Omental fat pad (tissue), 4 donors: Measurements from ENCODE around the gene CAMK2A. TPM values are rescaled to one million over a fixed set of nuclear protein-coding genes. Genes with fewer than 3 reads are reported as not detected.

Experiments
- ATAC-seq: fragments of 150-250 bp; one replicate; pipeline ENCODE4 v1.9.1; 2016; ENCODE audit warnings: mild to moderate bottlenecking, moderate library complexity; ENCODE audit not compliant: low FRiP score
- DNase-seq: peaks from one replicate; pipeline ENCODE4 v3.0.0-alpha.2; 2019; ENCODE audit warnings: low spot score
- total RNA-seq, 4 donors: library from RNA; depleted of rRNA; stranded (reverse); fragments of >200 nt; gene quantifications; one replicate each; pipeline ENCODE4 v1.1.0, GENCODE V29; 2016
- TF ChIP-seq, protein P1 (sequence below), 3 donors: fragments of 450-650 bp; IDR thresholded peaks; one replicate each; pipeline ENCODE4 v1.5.1; 2016 to 2017; ENCODE audit warnings: antibody characterized with exemption in 3 of 3, mild to moderate bottlenecking in 3 of 3, moderate library complexity in 2 of 3

Gene CAMK2A
- total RNA-seq, 4 donors from 2014 or later = 0.28 to 2.9 TPM; not detected in 2

DNA sequence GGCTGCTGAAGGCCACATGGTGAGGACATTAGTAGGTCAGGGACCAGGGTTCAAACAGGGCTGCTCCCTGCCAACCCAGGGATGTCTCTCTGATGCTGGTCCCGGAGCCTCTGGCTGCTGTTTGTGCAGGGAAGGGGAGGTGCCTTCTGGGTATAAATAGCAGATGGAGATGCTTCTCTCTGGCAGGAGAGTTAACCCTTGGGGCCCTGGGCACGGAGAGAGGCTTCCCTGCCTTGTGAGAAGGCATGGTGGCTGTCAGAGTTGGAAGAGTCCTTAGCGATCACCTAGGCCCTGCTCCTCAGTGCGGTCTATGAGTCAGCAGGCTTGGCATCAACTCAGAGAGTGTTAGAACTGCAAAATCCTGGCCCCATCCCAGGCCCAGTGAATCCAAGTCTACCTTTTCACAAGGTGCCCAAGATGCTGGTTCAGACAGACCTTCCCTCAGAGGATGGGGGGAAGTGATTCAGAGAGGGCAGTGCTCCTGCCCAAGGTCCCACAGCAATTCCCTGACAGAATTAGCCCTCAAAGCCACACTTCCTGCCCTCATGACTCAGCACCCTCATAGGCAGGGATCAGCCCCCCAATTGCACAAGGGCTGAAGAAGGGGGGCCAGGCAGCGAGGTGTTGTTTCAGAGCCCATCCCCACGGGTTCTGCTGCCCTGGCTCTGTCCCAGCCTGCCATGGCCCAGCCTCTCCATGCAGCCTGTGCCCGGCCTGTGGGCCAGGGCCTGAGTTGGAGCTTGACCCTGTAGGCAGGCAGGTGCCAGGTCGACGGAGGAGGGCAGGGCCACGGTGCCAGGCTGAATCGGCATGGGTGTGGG lies 25.6 kb downstream of the CAMK2A start:
- peak; percentile 81 for ATAC-seq
- DNase-seq = peak; percentile 31
- TF ChIP-seq, protein P1, sequence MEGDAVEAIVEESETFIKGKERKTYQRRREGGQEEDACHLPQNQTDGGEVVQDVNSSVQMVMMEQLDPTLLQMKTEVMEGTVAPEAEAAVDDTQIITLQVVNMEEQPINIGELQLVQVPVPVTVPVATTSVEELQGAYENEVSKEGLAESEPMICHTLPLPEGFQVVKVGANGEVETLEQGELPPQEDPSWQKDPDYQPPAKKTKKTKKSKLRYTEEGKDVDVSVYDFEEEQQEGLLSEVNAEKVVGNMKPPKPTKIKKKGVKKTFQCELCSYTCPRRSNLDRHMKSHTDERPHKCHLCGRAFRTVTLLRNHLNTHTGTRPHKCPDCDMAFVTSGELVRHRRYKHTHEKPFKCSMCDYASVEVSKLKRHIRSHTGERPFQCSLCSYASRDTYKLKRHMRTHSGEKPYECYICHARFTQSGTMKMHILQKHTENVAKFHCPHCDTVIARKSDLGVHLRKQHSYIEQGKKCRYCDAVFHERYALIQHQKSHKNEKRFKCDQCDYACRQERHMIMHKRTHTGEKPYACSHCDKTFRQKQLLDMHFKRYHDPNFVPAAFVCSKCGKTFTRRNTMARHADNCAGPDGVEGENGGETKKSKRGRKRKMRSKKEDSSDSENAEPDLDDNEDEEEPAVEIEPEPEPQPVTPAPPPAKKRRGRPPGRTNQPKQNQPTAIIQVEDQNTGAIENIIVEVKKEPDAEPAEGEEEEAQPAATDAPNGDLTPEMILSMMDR (IDR thresholded peaks at IDR 0.05) = no peak

DNA sequence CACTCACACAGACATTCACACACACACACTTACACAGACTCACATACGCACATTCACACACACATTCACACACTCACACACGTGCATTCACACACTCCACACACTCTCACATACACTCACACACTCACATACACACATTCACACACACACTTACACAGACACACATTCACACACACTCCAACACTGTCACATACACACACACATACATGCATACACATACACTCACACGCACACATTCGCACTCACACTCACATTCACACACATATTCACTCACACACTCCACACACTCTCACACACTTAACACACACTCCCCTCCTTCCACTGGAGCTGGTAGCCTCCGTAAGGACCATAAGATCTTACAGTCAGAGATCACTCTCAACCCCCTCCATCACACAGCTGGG lies 26.2 kb downstream of the CAMK2A start:
- ATAC-seq (no peak), DNase-seq (no peak)
- TF ChIP-seq, protein P1 (IDR thresholded peaks at IDR 0.05) = no peak

DNA sequence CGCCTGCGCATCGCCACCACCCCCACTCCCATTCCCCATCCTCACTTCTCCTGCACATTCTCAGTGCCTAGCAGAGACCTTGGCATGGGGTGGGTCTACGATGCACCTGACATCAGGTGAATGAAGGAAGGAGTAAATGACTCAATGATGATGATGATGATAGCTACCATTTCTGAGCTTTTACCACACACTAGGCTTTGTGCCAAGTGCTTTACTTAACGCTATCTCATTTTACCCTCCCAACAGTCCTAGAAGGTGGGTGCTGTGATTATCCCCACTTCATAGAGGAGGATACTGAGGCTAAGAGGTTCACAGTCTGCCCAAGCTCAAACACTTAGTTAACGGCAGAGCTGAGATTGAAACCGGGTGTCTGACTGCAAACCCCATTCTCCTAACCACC lies 27.1 kb downstream of the CAMK2A start:
- ATAC-seq (no peak), DNase-seq (no peak)
- TF ChIP-seq, protein P1 (IDR thresholded peaks at IDR 0.05) = no peak

DNA sequence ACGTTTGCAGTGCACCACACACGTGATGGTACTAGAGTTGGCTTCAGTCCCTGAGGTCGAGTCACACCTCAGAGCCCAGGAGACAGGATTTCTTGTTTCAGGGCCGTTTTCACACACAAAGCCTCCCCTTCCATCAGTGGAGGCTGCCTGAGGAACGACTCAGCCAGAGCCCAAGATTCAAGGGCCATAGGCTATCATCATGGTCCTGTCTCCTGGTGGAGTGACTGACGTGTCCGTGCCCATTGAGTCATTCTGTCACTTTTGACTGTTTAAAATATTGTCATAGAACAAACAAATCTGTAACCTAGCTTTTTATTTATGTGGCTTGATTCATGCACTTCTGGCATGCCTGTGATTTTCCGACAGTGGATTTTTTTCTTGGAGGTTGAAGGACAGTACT lies 28.3 kb downstream of the CAMK2A start:
- no peak for ATAC-seq
- TF ChIP-seq, protein P1 (IDR thresholded peaks at IDR 0.05) = no peak
- no peak for DNase-seq

DNA sequence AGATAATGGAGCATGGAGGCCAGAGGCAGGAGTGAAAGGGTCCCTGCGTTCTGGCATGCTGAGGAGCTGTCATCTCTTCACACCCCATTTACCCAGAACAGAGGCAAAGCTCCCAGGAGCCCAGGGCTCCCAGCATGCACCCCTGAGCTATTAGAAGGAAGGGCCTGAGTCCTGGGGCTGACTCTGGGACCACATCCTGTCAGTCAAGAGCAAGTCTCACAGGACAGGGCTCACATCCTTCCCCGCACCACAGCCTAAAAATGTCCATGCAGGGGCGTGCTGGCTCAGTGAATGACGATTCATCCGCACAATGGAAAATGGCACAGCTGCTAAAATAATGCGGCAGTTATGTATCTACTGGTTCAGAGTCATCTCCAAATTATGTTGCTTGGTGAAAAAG lies 31.4 kb downstream of the CAMK2A start:
- no peak for DNase-seq
- no peak for ATAC-seq

DNA sequence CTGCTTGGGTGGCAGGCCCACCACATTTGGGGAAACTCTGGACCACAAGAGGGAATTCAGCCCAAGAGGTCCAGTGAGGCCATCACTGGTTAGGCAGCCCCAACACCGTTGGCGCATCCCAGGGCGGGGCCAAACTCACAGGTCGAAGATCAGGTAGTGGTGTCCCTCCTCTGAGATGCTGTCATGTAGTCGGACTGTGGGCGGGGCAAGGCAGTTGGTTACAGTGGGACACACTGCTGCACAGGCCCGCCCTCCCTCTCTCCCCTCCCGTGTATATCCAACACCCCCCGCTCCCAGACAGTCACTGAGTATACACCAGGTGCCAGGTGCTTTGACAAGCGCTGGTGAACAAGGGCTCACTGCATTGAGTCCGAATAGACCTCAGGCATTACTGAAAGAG lies 32.1 kb downstream of the CAMK2A start:
- ATAC-seq (no peak), DNase-seq (no peak)
- TF ChIP-seq, protein P1 (IDR thresholded peaks at IDR 0.05) = no peak

More for the DNA sequence above, 31.4 kb downstream of the CAMK2A start:
- TF ChIP-seq, protein P1 (IDR thresholded peaks at IDR 0.05) = no peak
